ENCODE measurements around the gene TPI1. TPM values are rescaled to one million over a fixed set of nuclear protein-coding genes. Genes with fewer than 3 reads are reported as not detected.
A peak's percentile ranks its signal among the peaks of the same experiment; 100 is the strongest.

TPI1 gene
- 100 to 1,000 TPM; 137 to 407 (median 309) TPM for total RNA-seq

DNA sequence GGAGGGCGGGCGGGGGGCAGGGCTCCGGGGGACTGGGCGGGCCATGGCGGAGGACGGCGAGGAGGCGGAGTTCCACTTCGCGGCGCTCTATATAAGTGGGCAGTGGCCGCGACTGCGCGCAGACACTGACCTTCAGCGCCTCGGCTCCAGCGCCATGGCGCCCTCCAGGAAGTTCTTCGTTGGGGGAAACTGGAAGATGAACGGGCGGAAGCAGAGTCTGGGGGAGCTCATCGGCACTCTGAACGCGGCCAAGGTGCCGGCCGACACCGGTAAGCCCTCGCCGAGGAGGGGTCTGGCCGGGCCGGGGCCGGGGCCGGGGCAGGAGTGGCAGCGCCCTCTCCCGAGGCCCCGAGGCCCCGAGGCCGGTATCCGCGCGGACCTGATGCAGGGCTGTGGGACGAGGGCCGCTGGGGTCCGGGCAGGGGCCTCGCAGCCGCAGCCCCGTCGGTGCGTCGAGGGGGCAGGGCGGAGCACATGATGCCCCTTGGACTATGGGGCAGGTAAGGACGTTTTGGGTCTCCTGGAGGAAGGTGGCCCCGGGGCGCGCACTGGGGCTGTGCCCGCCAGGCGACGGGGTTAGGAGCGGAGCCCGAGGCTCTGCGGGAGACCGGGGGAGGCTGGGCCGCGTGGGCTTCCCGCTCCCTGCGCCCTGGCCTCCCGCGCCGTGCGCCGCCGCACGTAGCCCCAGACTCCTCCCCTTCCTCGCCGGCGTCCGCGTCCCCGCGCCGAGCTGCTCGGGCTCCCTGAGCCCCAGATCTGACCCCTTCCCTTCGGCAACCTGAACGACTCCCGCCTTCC is at the start of gene TPI1:
TPI1 (plus strand) TSS at position 119 of the 798 bp plus-strand sequence; CDS start at position 155, 36 bp downstream.
- H3K36me3 ChIP-seq = peaks cover 8 to 59% (median 37%) of the 10 kb centered on the region in 4 donors
- peaks cover 42 to 56% (median 46%) of the 10 kb centered on the region in 4 donors for H3K4me1 ChIP-seq
- ATAC-seq (ENCODE audit: low FRiP score in 2 of 2) (peak; percentile 88 to 93), DNase-seq (peak; percentile 88 to 96)
- peak; percentile 98 to 100 for TF ChIP-seq POLR2AphosphoS5 (IDR thresholded peaks at IDR 0.05)
- TF ChIP-seq POLR2A (IDR thresholded peaks at IDR 0.05) = peak; percentile 96 to 99 (median 97)
- TF ChIP-seq, protein P1, sequence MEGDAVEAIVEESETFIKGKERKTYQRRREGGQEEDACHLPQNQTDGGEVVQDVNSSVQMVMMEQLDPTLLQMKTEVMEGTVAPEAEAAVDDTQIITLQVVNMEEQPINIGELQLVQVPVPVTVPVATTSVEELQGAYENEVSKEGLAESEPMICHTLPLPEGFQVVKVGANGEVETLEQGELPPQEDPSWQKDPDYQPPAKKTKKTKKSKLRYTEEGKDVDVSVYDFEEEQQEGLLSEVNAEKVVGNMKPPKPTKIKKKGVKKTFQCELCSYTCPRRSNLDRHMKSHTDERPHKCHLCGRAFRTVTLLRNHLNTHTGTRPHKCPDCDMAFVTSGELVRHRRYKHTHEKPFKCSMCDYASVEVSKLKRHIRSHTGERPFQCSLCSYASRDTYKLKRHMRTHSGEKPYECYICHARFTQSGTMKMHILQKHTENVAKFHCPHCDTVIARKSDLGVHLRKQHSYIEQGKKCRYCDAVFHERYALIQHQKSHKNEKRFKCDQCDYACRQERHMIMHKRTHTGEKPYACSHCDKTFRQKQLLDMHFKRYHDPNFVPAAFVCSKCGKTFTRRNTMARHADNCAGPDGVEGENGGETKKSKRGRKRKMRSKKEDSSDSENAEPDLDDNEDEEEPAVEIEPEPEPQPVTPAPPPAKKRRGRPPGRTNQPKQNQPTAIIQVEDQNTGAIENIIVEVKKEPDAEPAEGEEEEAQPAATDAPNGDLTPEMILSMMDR (IDR thresholded peaks at IDR 0.05) = peak in 2 of 6 experiments; percentile 13 to 22
- peak in 1 of 4 donors; percentile 32 for TF ChIP-seq EP300 (IDR thresholded peaks at IDR 0.05)
- 0 to 1% methylated on average over 41 to 52 of the region's 86 CpGs for WGBS, 2 donors
- peak within 1 kb of the TSS; percentile 70 to 100 (median 96) for H3K4me3 ChIP-seq
- no peaks in the 10 kb centered on the region for H3K27me3 ChIP-seq
- peak within 1 kb of the TSS; percentile 93 to 97 (median 96) for H3K27ac ChIP-seq
- H3K9me3 ChIP-seq = no peaks in the 10 kb centered on the region

DNA sequence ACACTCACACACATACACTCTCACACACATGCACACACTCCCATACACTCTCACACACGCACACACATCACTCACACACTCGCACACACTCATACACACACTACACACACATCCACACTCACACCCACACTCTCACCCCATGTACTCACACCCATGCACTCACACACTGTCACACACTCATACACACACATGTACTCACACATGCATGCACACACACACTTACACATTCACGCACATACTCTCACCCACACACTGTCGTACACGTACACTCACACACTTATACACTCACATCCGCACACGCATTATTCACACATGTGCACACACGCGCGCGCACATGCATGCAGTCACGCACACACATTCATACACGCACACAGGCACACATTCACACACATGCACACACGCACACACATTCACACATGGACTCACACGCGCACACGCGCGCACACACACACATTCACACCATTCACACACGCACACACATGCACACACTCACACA is 49.6 kb upstream of the TPI1 start:
- ATAC-seq (ENCODE audit: low FRiP score in 2 of 2) = no peak
- no peak overlapping the region for H3K27ac ChIP-seq
- H3K9me3 ChIP-seq = no peaks in the 10 kb centered on the region
- 84 to 96% methylated on average over 18 to 20 of the region's 20 CpGs for WGBS, 2 donors
- TF ChIP-seq EP300 (IDR thresholded peaks at IDR 0.05) (no peak), POLR2A (IDR thresholded peaks at IDR 0.05) (no peak), POLR2AphosphoS5 (IDR thresholded peaks at IDR 0.05) (no peak)
- TF ChIP-seq, protein P1 (IDR thresholded peaks at IDR 0.05) = no peak
- H3K27me3 ChIP-seq = peaks cover 0 to 2% (median 0%) of the 10 kb centered on the region in 4 donors
- no peak overlapping the region for H3K4me3 ChIP-seq
- H3K4me1 ChIP-seq = peaks cover 12 to 18% (median 15%) of the 10 kb centered on the region in 4 donors
- DNase-seq = no peak
- H3K36me3 ChIP-seq = peaks cover 0 to 10% (median 2%) of the 10 kb centered on the region in 4 donors

DNA sequence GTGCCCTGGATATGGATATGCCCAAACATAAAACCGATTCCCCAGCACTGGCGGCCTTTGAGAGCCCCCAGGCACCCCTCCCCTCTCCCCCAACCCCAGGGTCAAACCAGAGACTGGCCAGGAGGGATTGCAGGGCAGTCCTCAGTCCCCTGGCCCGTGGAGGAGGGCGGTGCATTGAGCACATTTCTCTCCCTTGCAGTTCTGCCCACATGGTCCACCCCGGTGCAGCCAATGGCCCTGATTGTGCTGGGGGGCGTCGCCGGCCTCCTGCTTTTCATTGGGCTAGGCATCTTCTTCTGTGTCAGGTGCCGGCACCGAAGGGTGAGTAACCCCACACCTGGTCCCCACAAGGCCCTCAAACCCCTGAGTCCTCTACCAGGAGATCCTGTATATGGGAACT is 49.1 kb upstream of the TPI1 start:
- WGBS, 2 donors = 70 to 86% methylated on average over 3 to 10 of the region's 10 CpGs
- Histone ChIP-seq H3K4me3 (no peak overlapping the region), H3K36me3 (peaks cover 0 to 10% (median 2%) of the 10 kb centered on the region in 4 donors), H3K27ac (no peak overlapping the region), H3K9me3 (no peaks in the 10 kb centered on the region), H3K27me3 (peaks cover 0 to 2% (median 0%) of the 10 kb centered on the region in 4 donors), H3K4me1 (peaks cover 12 to 18% (median 15%) of the 10 kb centered on the region in 4 donors)
- DNase-seq = peak; percentile 34 to 69
- no peak for ATAC-seq (ENCODE audit: low FRiP score in 2 of 2)
- TF ChIP-seq POLR2A (IDR thresholded peaks at IDR 0.05) = no peak

DNA sequence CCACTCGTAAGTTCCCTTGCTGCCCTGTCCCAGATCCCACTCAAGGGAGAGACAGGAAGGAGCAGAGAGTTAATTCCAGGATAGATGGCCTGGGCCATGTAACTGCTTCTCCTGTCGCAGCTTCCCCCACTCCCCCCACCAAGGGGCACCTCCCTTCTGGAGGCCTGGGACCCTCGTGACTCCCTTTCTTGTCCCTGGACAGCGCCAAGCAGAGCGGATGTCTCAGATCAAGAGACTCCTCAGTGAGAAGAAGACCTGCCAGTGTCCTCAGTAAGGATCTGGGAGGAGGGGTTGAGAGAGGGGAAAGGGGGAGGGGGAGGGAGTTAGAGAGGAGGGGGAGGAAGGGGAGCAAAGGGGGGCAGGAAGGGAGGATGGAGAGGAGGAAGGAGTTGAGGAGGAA is 48.7 kb upstream of the TPI1 start:
- Histone ChIP-seq H3K9me3 (no peaks in the 10 kb centered on the region), H3K27me3 (peaks cover 0 to 2% (median 0%) of the 10 kb centered on the region in 4 donors), H3K27ac (no peak overlapping the region), H3K4me3 (no peak overlapping the region), H3K36me3 (peaks cover 0 to 10% (median 2%) of the 10 kb centered on the region in 4 donors), H3K4me1 (peaks cover 12 to 18% (median 15%) of the 10 kb centered on the region in 4 donors)
- ATAC-seq (ENCODE audit: low FRiP score in 2 of 2) (no peak), DNase-seq (no peak)
- WGBS, 2 donors = 76 to 97% methylated on average over 4 to 5 of the region's 5 CpGs
- TF ChIP-seq, protein P1 (IDR thresholded peaks at IDR 0.05) = no peak
- no peak for TF ChIP-seq POLR2AphosphoS5 (IDR thresholded peaks at IDR 0.05)
- no peak for TF ChIP-seq POLR2A (IDR thresholded peaks at IDR 0.05)
- TF ChIP-seq EP300 (IDR thresholded peaks at IDR 0.05) = no peak
